Measurements from ENCODE around the gene SELE. TPM values are rescaled to one million over a fixed set of nuclear protein-coding genes. Genes with fewer than 3 reads are reported as not detected.

The SELE gene
- total and polyA plus RNA-seq, 2 of the 13 experiments (the other 11 are each of a cell fraction or from before 2014, with no cell fraction given): 0.04 to 0.09 TPM

DNA sequence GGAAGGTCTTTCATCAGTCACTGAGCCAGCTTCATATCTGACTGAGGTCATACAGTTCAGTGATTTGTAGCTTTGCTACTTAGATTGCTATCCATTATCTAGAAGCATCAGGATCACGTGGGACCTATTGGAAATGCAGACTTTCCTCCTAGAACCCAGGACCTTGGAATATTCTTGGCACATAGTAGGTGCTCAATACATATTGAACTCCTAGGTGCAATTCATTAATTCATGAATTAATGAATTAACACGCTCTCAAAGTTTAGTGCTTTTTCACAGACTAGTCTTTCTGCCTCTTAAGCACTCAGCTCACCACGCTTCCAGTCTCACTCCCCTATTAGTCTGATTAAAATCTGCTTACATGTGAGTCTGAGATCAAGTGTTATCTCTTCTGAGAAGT is 48.7 kb upstream of the SELE start (continued):
- TF ChIP-seq ZBTB8A (CRISPR knock-in tag; IDR thresholded peaks at IDR 0.05; ENCODE audit: borderline replicate concordance, low read depth) (no peak), ZNF607 (CRISPR knock-in tag; IDR thresholded peaks at IDR 0.05; ENCODE audit: borderline replicate concordance) (no peak)

- peaks cover 18% of the 10 kb centered on the region for H3K4me1 ChIP-seq (ENCODE audit: insufficient read depth, low read length)
Measured at GRCh38 chr1:169779970-169780369, 46.1 kb upstream of the SELE start.

More at GRCh38 chr1:169779970-169780369, 46.1 kb upstream of the SELE start:
- no peaks in the 10 kb centered on the region for H3K9me3 ChIP-seq (ENCODE audit: low read length)
- H4K20me1 ChIP-seq (ENCODE audit: insufficient read depth, low read length): no peaks in the 10 kb centered on the region
- no peaks in the 10 kb centered on the region for H3K79me2 ChIP-seq (ENCODE audit: insufficient read depth, low read length)
- in situ Hi-C loops (cut with HindIII; ENCODE audit: extremely low pct_ligation_motif_present, low pct_unique_long_range_greater_than_20kb): no loop called here
- H2AFZ ChIP-seq (ENCODE audit: low read length): no peak overlapping the region
- no peak overlapping the region for H3K4me3 ChIP-seq (replicated peaks in 1 of 3; ENCODE audit: insufficient read depth in 1 of 3, low read depth in 2 of 3, low read length in 3 of 3)
- ChIA-PET CTCF (ENCODE audit: low intra/inter-chr PET ratio, low total read pairs) (no interaction called here), POLR2A (no interaction called here)
- no peak overlapping the region for H3K9ac ChIP-seq (ENCODE audit: insufficient read depth, low read depth, low read length)
- no peak for ATAC-seq
- FAIRE-seq: no peak
- TF ChIP-seq ELF3 (CRISPR knock-in tag; IDR thresholded peaks at IDR 0.05) (no peak), ZNF430 (CRISPR knock-in tag; IDR thresholded peaks at IDR 0.05) (no peak), ZNF558 (CRISPR knock-in tag; IDR thresholded peaks at IDR 0.05; ENCODE audit: borderline replicate concordance) (no peak), ZBTB38 (CRISPR knock-in tag; IDR thresholded peaks at IDR 0.05) (no peak), NCOA1 (CRISPR knock-in tag; IDR thresholded peaks at IDR 0.05) (no peak), CBX1 (IDR thresholded peaks at IDR 0.05; ENCODE audit: low read depth) (no peak), POGZ (CRISPR knock-in tag; IDR thresholded peaks at IDR 0.05) (no peak), ZNF501 (CRISPR knock-in tag; IDR thresholded peaks at IDR 0.05) (no peak), ZNF772 (CRISPR knock-in tag; IDR thresholded peaks at IDR 0.05) (no peak), THAP11 (CRISPR knock-in tag; IDR thresholded peaks at IDR 0.05) (no peak), CREM (IDR thresholded peaks at IDR 0.05) (no peak), CREM (CRISPR knock-in tag; IDR thresholded peaks at IDR 0.05) (no peak), ZNF274 (CRISPR knock-in tag; IDR thresholded peaks at IDR 0.05) (no peak)
- TF ChIP-seq, protein P1, sequence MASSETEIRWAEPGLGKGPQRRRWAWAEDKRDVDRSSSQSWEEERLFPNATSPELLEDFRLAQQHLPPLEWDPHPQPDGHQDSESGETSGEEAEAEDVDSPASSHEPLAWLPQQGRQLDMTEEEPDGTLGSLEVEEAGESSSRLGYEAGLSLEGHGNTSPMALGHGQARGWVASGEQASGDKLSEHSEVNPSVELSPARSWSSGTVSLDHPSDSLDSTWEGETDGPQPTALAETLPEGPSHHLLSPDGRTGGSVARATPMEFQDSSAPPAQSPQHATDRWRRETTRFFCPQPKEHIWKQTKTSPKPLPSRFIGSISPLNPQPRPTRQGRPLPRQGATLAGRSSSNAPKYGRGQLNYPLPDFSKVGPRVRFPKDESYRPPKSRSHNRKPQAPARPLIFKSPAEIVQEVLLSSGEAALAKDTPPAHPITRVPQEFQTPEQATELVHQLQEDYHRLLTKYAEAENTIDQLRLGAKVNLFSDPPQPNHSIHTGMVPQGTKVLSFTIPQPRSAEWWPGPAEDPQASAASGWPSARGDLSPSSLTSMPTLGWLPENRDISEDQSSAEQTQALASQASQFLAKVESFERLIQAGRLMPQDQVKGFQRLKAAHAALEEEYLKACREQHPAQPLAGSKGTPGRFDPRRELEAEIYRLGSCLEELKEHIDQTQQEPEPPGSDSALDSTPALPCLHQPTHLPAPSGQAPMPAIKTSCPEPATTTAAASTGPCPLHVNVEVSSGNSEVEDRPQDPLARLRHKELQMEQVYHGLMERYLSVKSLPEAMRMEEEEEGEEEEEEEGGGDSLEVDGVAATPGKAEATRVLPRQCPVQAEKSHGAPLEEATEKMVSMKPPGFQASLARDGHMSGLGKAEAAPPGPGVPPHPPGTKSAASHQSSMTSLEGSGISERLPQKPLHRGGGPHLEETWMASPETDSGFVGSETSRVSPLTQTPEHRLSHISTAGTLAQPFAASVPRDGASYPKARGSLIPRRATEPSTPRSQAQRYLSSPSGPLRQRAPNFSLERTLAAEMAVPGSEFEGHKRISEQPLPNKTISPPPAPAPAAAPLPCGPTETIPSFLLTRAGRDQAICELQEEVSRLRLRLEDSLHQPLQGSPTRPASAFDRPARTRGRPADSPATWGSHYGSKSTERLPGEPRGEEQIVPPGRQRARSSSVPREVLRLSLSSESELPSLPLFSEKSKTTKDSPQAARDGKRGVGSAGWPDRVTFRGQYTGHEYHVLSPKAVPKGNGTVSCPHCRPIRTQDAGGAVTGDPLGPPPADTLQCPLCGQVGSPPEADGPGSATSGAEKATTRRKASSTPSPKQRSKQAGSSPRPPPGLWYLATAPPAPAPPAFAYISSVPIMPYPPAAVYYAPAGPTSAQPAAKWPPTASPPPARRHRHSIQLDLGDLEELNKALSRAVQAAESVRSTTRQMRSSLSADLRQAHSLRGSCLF (CRISPR knock-in tag; IDR thresholded peaks at IDR 0.05; ENCODE audit: borderline replicate concordance): no peak
- TF ChIP-seq, protein P2, sequence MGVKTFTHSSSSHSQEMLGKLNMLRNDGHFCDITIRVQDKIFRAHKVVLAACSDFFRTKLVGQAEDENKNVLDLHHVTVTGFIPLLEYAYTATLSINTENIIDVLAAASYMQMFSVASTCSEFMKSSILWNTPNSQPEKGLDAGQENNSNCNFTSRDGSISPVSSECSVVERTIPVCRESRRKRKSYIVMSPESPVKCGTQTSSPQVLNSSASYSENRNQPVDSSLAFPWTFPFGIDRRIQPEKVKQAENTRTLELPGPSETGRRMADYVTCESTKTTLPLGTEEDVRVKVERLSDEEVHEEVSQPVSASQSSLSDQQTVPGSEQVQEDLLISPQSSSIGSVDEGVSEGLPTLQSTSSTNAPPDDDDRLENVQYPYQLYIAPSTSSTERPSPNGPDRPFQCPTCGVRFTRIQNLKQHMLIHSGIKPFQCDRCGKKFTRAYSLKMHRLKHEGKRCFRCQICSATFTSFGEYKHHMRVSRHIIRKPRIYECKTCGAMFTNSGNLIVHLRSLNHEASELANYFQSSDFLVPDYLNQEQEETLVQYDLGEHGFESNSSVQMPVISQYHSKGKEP (CRISPR knock-in tag; IDR thresholded peaks at IDR 0.05): no peak
- TF ChIP-seq, protein P3, sequence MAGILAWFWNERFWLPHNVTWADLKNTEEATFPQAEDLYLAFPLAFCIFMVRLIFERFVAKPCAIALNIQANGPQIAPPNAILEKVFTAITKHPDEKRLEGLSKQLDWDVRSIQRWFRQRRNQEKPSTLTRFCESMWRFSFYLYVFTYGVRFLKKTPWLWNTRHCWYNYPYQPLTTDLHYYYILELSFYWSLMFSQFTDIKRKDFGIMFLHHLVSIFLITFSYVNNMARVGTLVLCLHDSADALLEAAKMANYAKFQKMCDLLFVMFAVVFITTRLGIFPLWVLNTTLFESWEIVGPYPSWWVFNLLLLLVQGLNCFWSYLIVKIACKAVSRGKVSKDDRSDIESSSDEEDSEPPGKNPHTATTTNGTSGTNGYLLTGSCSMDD (CRISPR knock-in tag; IDR thresholded peaks at IDR 0.05): no peak
- intact Hi-C loops (cut with micrococcal nuclease; ENCODE audit: unreplicated experiment): no loop called here
- no peak for DNase-seq (ENCODE audit: low spot score)
- no peaks in the 10 kb centered on the region for H3K36me3 ChIP-seq (replicated peaks in 1 of 2; ENCODE audit: control insufficient read depth in 1 of 2, insufficient read depth in 2 of 2, low read length in 2 of 2)
- BruUV-seq (replicated peaks): no TSS peak
- WGBS (ENCODE audit: low lambda C conversion rate): 21% methylated on average over 4 of the region's 4 CpGs
- no peak overlapping the region for H3K4me2 ChIP-seq (ENCODE audit: low read depth, low read length)
- H3K27ac ChIP-seq (ENCODE audit: extremely low read length, insufficient read depth, low read length): no peak overlapping the region
- no peaks in the 10 kb centered on the region for H3K27me3 ChIP-seq (ENCODE audit: control insufficient read depth in 1 of 2, insufficient read depth in 2 of 2, low read length in 2 of 2)

Measured in HepG2 (cell line).